GM23338 (cell line): ENCODE measurements around the gene PCGF3. TPM values are rescaled to one million over a fixed set of nuclear protein-coding genes. Genes with fewer than 3 reads are reported as not detected.

Experiments used
- ATAC-seq: fragments of 200-7000 bp; cut with Tn5 transposase; 3 replicates; pipeline ENCODE4 v1.9.1; 2020
- DNase-seq: peaks from one replicate; pipeline ENCODE4 v3.0.0-alpha.2; 2015; ENCODE audit warnings: low spot score
- H2AFZ ChIP-seq: fragments of 200-600 bp; sonication (generic); 2 replicates; pipeline ENCODE4 v1.8.0; 2016; ENCODE audit warnings: antibody characterized with exemption, mild to moderate bottlenecking, moderate library complexity
- H3F3A ChIP-seq: fragments of 200-600 bp; sonication (generic); replicated peaks from 2 replicates; pipeline ENCODE4 v1.8.0; 2017; ENCODE audit warnings: antibody characterized with exemption, mixed run types, low read depth
- H3K27ac ChIP-seq: fragments of 200-600 bp; sonication (generic); 2 replicates; pipeline ENCODE4 v1.6.1; 2016; ENCODE audit warnings: low read depth
- H3K27me3 ChIP-seq: fragments of 200-600 bp; sonication (generic); 2 replicates; pipeline ENCODE4 v1.8.0; 2016; ENCODE audit warnings: mild to moderate bottlenecking, mixed run types, moderate library complexity; ENCODE audit not compliant: insufficient read depth
- H3K36me3 ChIP-seq: fragments of 200-600 bp; sonication (generic); 2 replicates; pipeline ENCODE4 v1.8.0; 2016; ENCODE audit warnings: mild to moderate bottlenecking; ENCODE audit not compliant: insufficient read depth
- H3K4me1 ChIP-seq: fragments of 200-600 bp; sonication (generic); 2 replicates; pipeline ENCODE4 v1.8.0; 2016; ENCODE audit warnings: mild to moderate bottlenecking, moderate library complexity; ENCODE audit not compliant: insufficient read depth
- H3K4me2 ChIP-seq: fragments of 200-600 bp; sonication (generic); 2 replicates; pipeline ENCODE4 v1.7.1; 2017; ENCODE audit warnings: mixed run types
- H3K4me3 ChIP-seq: fragments of 200-600 bp; sonication (generic); 2 replicates; pipeline ENCODE4 v1.6.1; 2016; ENCODE audit warnings: mixed run types
- H3K79me2 ChIP-seq: fragments of 200-600 bp; sonication (generic); replicated peaks from 2 replicates; pipeline ENCODE4 v1.8.0; 2017; ENCODE audit warnings: mild to moderate bottlenecking; ENCODE audit not compliant: insufficient read depth
- H3K9me2 ChIP-seq: fragments of 200-600 bp; sonication (generic); 2 replicates; pipeline ENCODE4 v1.8.0; 2017; ENCODE audit not compliant: insufficient read depth
- H4K20me1 ChIP-seq: fragments of 200-600 bp; sonication (generic); replicated peaks from 2 replicates; pipeline ENCODE4 v1.8.0; 2017; ENCODE audit warnings: mild to moderate bottlenecking; ENCODE audit not compliant: insufficient read depth
- H3K27ac Mint-ChIP-seq: 2 replicates; pipeline ENCODE4 v1.8.0; 2020; ENCODE audit warnings: inconsistent platforms, mild to moderate bottlenecking, moderate library complexity, mixed read lengths
- H3K27me3 Mint-ChIP-seq: 3 replicates; pipeline ENCODE4 v1.8.0; 2022; ENCODE audit warnings: low read depth, mild to moderate bottlenecking, moderate library complexity, mixed read lengths, inconsistent platforms; ENCODE audit not compliant: insufficient read depth, poor library complexity
- H3K36me3 Mint-ChIP-seq: 3 replicates; pipeline ENCODE4 v1.8.0; 2021; ENCODE audit warnings: low read depth, mild to moderate bottlenecking, inconsistent platforms, moderate library complexity, mixed read lengths
- H3K4me1 Mint-ChIP-seq: 3 replicates; pipeline ENCODE4 v1.8.0; 2020; ENCODE audit warnings: mild to moderate bottlenecking, inconsistent platforms, mixed read lengths
- H3K4me3 Mint-ChIP-seq: 3 replicates; pipeline ENCODE4 v1.8.0; 2021; ENCODE audit warnings: moderate library complexity, mild to moderate bottlenecking, inconsistent platforms, mixed read lengths
- H3K9me3 Mint-ChIP-seq: 3 replicates; pipeline ENCODE4 v1.8.0; 2020; ENCODE audit warnings: moderate library complexity, mild to moderate bottlenecking, inconsistent platforms, mixed read lengths
- CREB1 ChIP-seq: fragments of 250-450 bp; sonication (Bioruptor Pico); IDR thresholded peaks from 2 replicates; pipeline ENCODE4 v1.5.0; 2020; ENCODE audit warnings: low read depth, mild to moderate bottlenecking, moderate library complexity
- CTCF ChIP-seq, 2 experiments: fragments of 200-600 bp in 1 of 2; sonication (generic) in 1 of 2; conservative IDR thresholded peaks; 2 replicates each; pipeline versions ENCODE4 v1.5.1 to v1.6.1; 2016 to 2017; ENCODE audit warnings: antibody characterized with exemption in 2 of 2, low read depth in 2 of 2, mild to moderate bottlenecking in 2 of 2, moderate library complexity in 1 of 2
- ETS1 ChIP-seq: IDR thresholded peaks from 2 replicates; pipeline ENCODE4 v1.6.1; 2016; ENCODE audit warnings: antibody characterized with exemption
- EZH2 ChIP-seq: fragments of 200-600 bp; sonication (generic); IDR thresholded peaks from one replicate; pipeline ENCODE4 v1.8.0; 2017; ENCODE audit warnings: antibody characterized with exemption, mild to moderate bottlenecking, low read depth; ENCODE audit not compliant: unreplicated experiment
- EZH2phosphoT487 ChIP-seq: fragments of 200-600 bp; sonication (generic); IDR thresholded peaks from one replicate; pipeline ENCODE4 v1.8.1; 2018; ENCODE audit warnings: antibody characterized with exemption; ENCODE audit not compliant: unreplicated experiment
- NANOG ChIP-seq: IDR thresholded peaks from 2 replicates; pipeline ENCODE4 v1.6.1; 2016; ENCODE audit warnings: antibody characterized with exemption, borderline replicate concordance
- POLR2AphosphoS5 ChIP-seq: IDR thresholded peaks from 2 replicates; pipeline ENCODE4 v1.6.1; 2016; ENCODE audit warnings: antibody characterized with exemption, low read depth
- REST ChIP-seq: IDR thresholded peaks from one replicate; pipeline ENCODE4 v1.6.1; 2018; ENCODE audit warnings: antibody characterized with exemption; ENCODE audit not compliant: unreplicated experiment
- STAT1 ChIP-seq: IDR thresholded peaks from one replicate; pipeline ENCODE4 v1.6.1; 2016; ENCODE audit warnings: antibody characterized with exemption; ENCODE audit not compliant: unreplicated experiment
- ZNF114 ChIP-seq: fragments of 250-450 bp; sonication (Bioruptor Pico); IDR thresholded peaks from 2 replicates; pipeline ENCODE4 v1.5.0; 2020; ENCODE audit warnings: mild to moderate bottlenecking, moderate library complexity
- ZNF331 ChIP-seq: fragments of 250-450 bp; sonication (Bioruptor Pico); IDR thresholded peaks from 2 replicates; pipeline ENCODE4 v1.5.0; 2020; ENCODE audit warnings: low read depth, mild to moderate bottlenecking, moderate library complexity
- polyA plus RNA-seq: library from polyadenylated mRNA; unstranded; fragments of >200 nt; fragmentation: Nextera tagmentation; extraction: Ambion mirVana; gene quantifications from 2 replicates; pipeline ENCODE4 v1.2.1, GENCODE V29; 2016
- total RNA-seq: library from RNA; depleted of rRNA; stranded (reverse); fragments of >200 nt; shearing (Covaris generic); gene quantifications from 2 replicates; pipeline ENCODE4 v1.2.3, GENCODE V29; 2014

Gene PCGF3
- total and polyA plus RNA-seq, 2 experiments from 2014 or later, result 33.1 to 49.0 TPM

- no peak for TF ChIP-seq REST
- no peak for TF ChIP-seq CTCF (conservative IDR thresholded peaks at IDR 0.05; ENCODE audit: low read depth in 2 of 2)
- TF ChIP-seq EZH2phosphoT487, result no peak
- no peak for TF ChIP-seq ZNF331 (CRISPR knock-in tag)
- no peak for TF ChIP-seq POLR2AphosphoS5
- no peak for TF ChIP-seq EZH2
- TF ChIP-seq CREB1 (CRISPR knock-in tag), result no peak
- no peak for TF ChIP-seq STAT1
- TF ChIP-seq NANOG, result no peak
Observed at GRCh38 chr4:770022-770421, 64.4 kb downstream of the PCGF3 start (continued).

GRCh38 chr4:771464-771863 is 65.8 kb downstream of the PCGF3 start:
- Histone ChIP-seq H2AFZ (no peak overlapping the region), H3K9me2 (no peaks in the 10 kb centered on the region), H3K4me2 (no peak overlapping the region), H4K20me1 (peaks cover 71% of the 10 kb centered on the region), H3K4me3 (no peak overlapping the region), H3F3A (peaks cover 34% of the 10 kb centered on the region), H3K36me3 (peaks cover 19% of the 10 kb centered on the region; the same call in 1 of the 2 replicates), H3K27me3 (no peaks in the 10 kb centered on the region), H3K79me2 (peaks cover 53% of the 10 kb centered on the region), H3K27ac (no peak overlapping the region), H3K4me1 (peaks cover 10% of the 10 kb centered on the region)
- peaks cover 9% of the 10 kb centered on the region for H3K9me3 Mint-ChIP-seq
- no peak for DNase-seq
- H3K27me3 Mint-ChIP-seq, result peaks cover 13% of the 10 kb centered on the region
- H3K36me3 Mint-ChIP-seq, result peaks cover 66% of the 10 kb centered on the region
- H3K27ac Mint-ChIP-seq, result no peak overlapping the region
- no peak overlapping the region for H3K4me3 Mint-ChIP-seq
- H3K4me1 Mint-ChIP-seq, result peaks cover 19% of the 10 kb centered on the region
- ATAC-seq, result no peak
- TF ChIP-seq EZH2phosphoT487 (no peak), EZH2 (no peak), CTCF (conservative IDR thresholded peaks at IDR 0.05; ENCODE audit: low read depth in 2 of 2) (no peak), POLR2AphosphoS5 (no peak), ETS1 (no peak), ZNF114 (no peak)
